T-helper 1 cell treated with Interleukin-12 subunit alpha and Interleukin-12 subunit beta and Interleukin-4 antibody, amounts not matched to agents 30 μg/mL and 1 μg/mL, for 36 hours (primary cell): Measurements from ENCODE around the gene CEP68.

Experiments used
- H3K27ac Mint-ChIP-seq: one replicate; pipeline ENCODE4 v1.8.0; 2021; ENCODE audit warnings: mild to moderate bottlenecking, mixed read lengths
- H3K27me3 Mint-ChIP-seq: one replicate; pipeline ENCODE4 v1.8.0; 2021; ENCODE audit warnings: low read depth, mixed read lengths
- H3K36me3 Mint-ChIP-seq: one replicate; pipeline ENCODE4 v1.8.0; 2021; ENCODE audit warnings: low read depth, mixed read lengths
- H3K4me1 Mint-ChIP-seq: one replicate; pipeline ENCODE4 v1.8.0; 2021; ENCODE audit warnings: low read depth, mixed read lengths
- H3K4me3 Mint-ChIP-seq: one replicate; pipeline ENCODE4 v1.8.0; 2021; ENCODE audit warnings: mild to moderate bottlenecking, moderate library complexity, mixed read lengths
- H3K9me3 Mint-ChIP-seq: one replicate; pipeline ENCODE4 v1.8.0; 2021; ENCODE audit warnings: mixed read lengths

The CEP68 gene

GRCh38 chr2:65039640-65040039, 16.6 kb upstream of the CEP68 start:
- peaks cover 7% of the 10 kb centered on the region for H3K36me3 Mint-ChIP-seq
- peaks cover 10% of the 10 kb centered on the region for H3K9me3 Mint-ChIP-seq
- H3K4me1 Mint-ChIP-seq: peaks cover 15% of the 10 kb centered on the region
- no peak overlapping the region for H3K27ac Mint-ChIP-seq
- H3K4me3 Mint-ChIP-seq: no peak overlapping the region
- peaks cover 6% of the 10 kb centered on the region for H3K27me3 Mint-ChIP-seq

- Mint-ChIP-seq H3K27me3 (peaks cover 6% of the 10 kb centered on the region), H3K9me3 (peaks cover 15% of the 10 kb centered on the region), H3K36me3 (peaks cover 8% of the 10 kb centered on the region), H3K4me3 (no peak overlapping the region), H3K4me1 (peaks cover 15% of the 10 kb centered on the region), H3K27ac (no peak overlapping the region)
These were observed 15.6 kb upstream of the CEP68 start for GRCh38 chr2:65040400-65041261.

- Mint-ChIP-seq H3K36me3 (peaks cover 8% of the 10 kb centered on the region), H3K9me3 (peaks cover 15% of the 10 kb centered on the region), H3K4me1 (peaks cover 15% of the 10 kb centered on the region), H3K4me3 (no peak overlapping the region), H3K27me3 (peaks cover 6% of the 10 kb centered on the region), H3K27ac (no peak overlapping the region)
These were observed 13.2 kb upstream of the CEP68 start for GRCh38 chr2:65043001-65043400.

- peaks cover 6% of the 10 kb centered on the region for H3K27me3 Mint-ChIP-seq
- no peak overlapping the region for H3K4me3 Mint-ChIP-seq
- H3K4me1 Mint-ChIP-seq: peaks cover 15% of the 10 kb centered on the region
- peaks cover 12% of the 10 kb centered on the region for H3K36me3 Mint-ChIP-seq
- peaks cover 21% of the 10 kb centered on the region for H3K9me3 Mint-ChIP-seq
- no peak overlapping the region for H3K27ac Mint-ChIP-seq
These were observed 12.0 kb upstream of the CEP68 start for GRCh38 chr2:65044097-65044735.

- H3K27me3 Mint-ChIP-seq: no peaks in the 10 kb centered on the region
- H3K27ac Mint-ChIP-seq: no peak overlapping the region
- peaks cover 7% of the 10 kb centered on the region for H3K4me1 Mint-ChIP-seq
These were observed 10.6 kb upstream of the CEP68 start for GRCh38 chr2:65045651-65046050.

GRCh38 chr2:65046633-65047407, 9.4 kb upstream of the CEP68 start:
- H3K27ac Mint-ChIP-seq: no peak overlapping the region
- peaks cover 21% of the 10 kb centered on the region for H3K9me3 Mint-ChIP-seq
- H3K4me3 Mint-ChIP-seq: no peak overlapping the region
- peaks cover 11% of the 10 kb centered on the region for H3K27me3 Mint-ChIP-seq
- H3K4me1 Mint-ChIP-seq: peaks cover 5% of the 10 kb centered on the region
- peaks cover 18% of the 10 kb centered on the region for H3K36me3 Mint-ChIP-seq

More at GRCh38 chr2:65045651-65046050, 10.6 kb upstream of the CEP68 start:
- Mint-ChIP-seq H3K9me3 (peaks cover 21% of the 10 kb centered on the region), H3K4me3 (no peak overlapping the region), H3K36me3 (peaks cover 12% of the 10 kb centered on the region)

GRCh38 chr2:65049010-65049639, 7.1 kb upstream of the CEP68 start:
- Mint-ChIP-seq H3K27me3 (peaks cover 13% of the 10 kb centered on the region), H3K4me1 (peaks cover 18% of the 10 kb centered on the region), H3K4me3 (no peak overlapping the region), H3K9me3 (peaks cover 16% of the 10 kb centered on the region), H3K36me3 (peaks cover 18% of the 10 kb centered on the region), H3K27ac (no peak overlapping the region)

- H3K4me1 Mint-ChIP-seq: peaks cover 29% of the 10 kb centered on the region
- H3K36me3 Mint-ChIP-seq: peaks cover 12% of the 10 kb centered on the region
- H3K27me3 Mint-ChIP-seq: peaks cover 13% of the 10 kb centered on the region
- no peak overlapping the region for H3K4me3 Mint-ChIP-seq
- peaks cover 5% of the 10 kb centered on the region for H3K9me3 Mint-ChIP-seq
- H3K27ac Mint-ChIP-seq: no peak overlapping the region
These were observed 5.3 kb upstream of the CEP68 start for GRCh38 chr2:65050931-65051330.

- H3K36me3 Mint-ChIP-seq: peaks cover 12% of the 10 kb centered on the region
- H3K4me1 Mint-ChIP-seq: peaks cover 41% of the 10 kb centered on the region
- H3K4me3 Mint-ChIP-seq: peak overlapping the region; percentile 64
- H3K27ac Mint-ChIP-seq: peak overlapping the region; percentile 57
- H3K9me3 Mint-ChIP-seq: peaks cover 5% of the 10 kb centered on the region
- H3K27me3 Mint-ChIP-seq: peaks cover 13% of the 10 kb centered on the region
These were observed 3.0 kb upstream of the CEP68 start for GRCh38 chr2:65053199-65053598.

- Mint-ChIP-seq H3K27ac (peak overlapping the region; percentile 72), H3K4me3 (peak overlapping the region; percentile 95), H3K27me3 (peaks cover 13% of the 10 kb centered on the region), H3K36me3 (peaks cover 8% of the 10 kb centered on the region), H3K9me3 (no peaks in the 10 kb centered on the region), H3K4me1 (peaks cover 48% of the 10 kb centered on the region)
These were observed 1.3 kb upstream of the CEP68 start for GRCh38 chr2:65054749-65055421.

GRCh38 chr2:65055422-65056214, 598 bp upstream of the CEP68 start:
- Mint-ChIP-seq H3K27ac (peak overlapping the region; percentile 72), H3K4me3 (peak overlapping the region; percentile 95), H3K4me1 (peaks cover 48% of the 10 kb centered on the region), H3K36me3 (peaks cover 8% of the 10 kb centered on the region), H3K27me3 (peaks cover 13% of the 10 kb centered on the region), H3K9me3 (no peaks in the 10 kb centered on the region)

GRCh38 chr2:65057054-65057375, 799 bp downstream of the CEP68 start:
- Mint-ChIP-seq H3K4me3 (peak overlapping the region; percentile 86), H3K36me3 (peaks cover under 1% of the 10 kb centered on the region), H3K4me1 (peaks cover 48% of the 10 kb centered on the region), H3K9me3 (no peaks in the 10 kb centered on the region), H3K27me3 (peaks cover under 1% of the 10 kb centered on the region), H3K27ac (peak overlapping the region; percentile 87)

GRCh38 chr2:65057391-65058052, 1.3 kb downstream of the CEP68 start:
- H3K4me1 Mint-ChIP-seq: peaks cover 46% of the 10 kb centered on the region
- no peaks in the 10 kb centered on the region for H3K36me3 Mint-ChIP-seq
- peak overlapping the region; percentile 87 for H3K27ac Mint-ChIP-seq
- no peaks in the 10 kb centered on the region for H3K9me3 Mint-ChIP-seq
- no peaks in the 10 kb centered on the region for H3K27me3 Mint-ChIP-seq
- peak overlapping the region; percentile 86 for H3K4me3 Mint-ChIP-seq
